Breast epithelium (tissue), 4 donors: Measurements from ENCODE around the gene MARVELD1. TPM values are rescaled to one million over a fixed set of nuclear protein-coding genes. Genes with fewer than 3 reads are reported as not detected.

ENCODE experiments used
- DNase-seq, 2 donors: peaks; one replicate each; pipeline ENCODE4 v3.0.0-alpha.2; 2019; ENCODE audit warnings: low spot score in 2 of 2
- H3K27ac ChIP-seq, 2 donors: fragments of 200-600 bp; sonication (generic) in 1 of 2; one replicate each; pipeline ENCODE4 v1.5.1; 2016 to 2019; ENCODE audit warnings: mild to moderate bottlenecking in 1 of 2
- H3K27me3 ChIP-seq, 2 donors: fragments of 200-600 bp; sonication (generic) in 1 of 2; one replicate each; pipeline versions ENCODE4 v1.5.1 to v1.6.0; 2017 to 2019; ENCODE audit warnings: control low read depth in 1 of 2, mild to moderate bottlenecking in 1 of 2
- H3K36me3 ChIP-seq: fragments of 200-600 bp; one replicate; pipeline ENCODE4 v1.5.1; 2019
- H3K4me1 ChIP-seq, 2 donors: fragments of 200-600 bp; sonication (generic); one replicate each; pipeline ENCODE4 v1.5.1; 2016 to 2019; ENCODE audit warnings: control low read depth in 1 of 2
- H3K4me3 ChIP-seq, 3 donors: fragments of 200-600 bp; sonication (generic); 1 replicate in 2 of 3; 2 replicates in 1 of 3; pipeline ENCODE4 v1.5.1; 2016 to 2019; ENCODE audit warnings: mild to moderate bottlenecking in 3 of 3, moderate library complexity in 2 of 3
- H3K9me3 ChIP-seq, 2 donors: fragments of 200-600 bp; sonication (generic) in 1 of 2; one replicate each; pipeline ENCODE4 v1.5.1; 2016 to 2019; ENCODE audit warnings: control low read depth in 1 of 2
- POLR2A ChIP-seq: fragments of 450-650 bp; IDR thresholded peaks from one replicate; pipeline ENCODE4 v1.6.1; 2016; ENCODE audit warnings: antibody characterized with exemption, mild to moderate bottlenecking, moderate library complexity
- POLR2AphosphoS5 ChIP-seq, 3 donors: sonication (generic); formaldehyde crosslinking; IDR thresholded peaks; one replicate each; pipeline ENCODE4 v1.6.1; 2017; ENCODE audit warnings: antibody characterized with exemption in 3 of 3
- intact Hi-C: fragments of 100-400 bp; cut with DNase I; formaldehyde crosslinking; loops from one replicate; pipeline ENCODE4 v1.15.1; 2023; ENCODE audit warnings: low total_unique reads
- total RNA-seq, 3 donors: library from RNA; depleted of rRNA; stranded (reverse); fragments of >200 nt; gene quantifications; one replicate each; pipeline ENCODE4 v1.1.0, GENCODE V29; 2016
- TF ChIP-seq, protein P1 (sequence below), 3 donors: fragments of 450-650 bp; IDR thresholded peaks; one replicate each; pipeline ENCODE4 v1.5.1; 2016 to 2017; ENCODE audit warnings: antibody characterized with exemption in 3 of 3, mild to moderate bottlenecking in 3 of 3, moderate library complexity in 3 of 3

MARVELD1 gene
- total RNA-seq, 3 donors from 2014 or later: 13.4 to 19.8 (median 16.2) TPM

DNA sequence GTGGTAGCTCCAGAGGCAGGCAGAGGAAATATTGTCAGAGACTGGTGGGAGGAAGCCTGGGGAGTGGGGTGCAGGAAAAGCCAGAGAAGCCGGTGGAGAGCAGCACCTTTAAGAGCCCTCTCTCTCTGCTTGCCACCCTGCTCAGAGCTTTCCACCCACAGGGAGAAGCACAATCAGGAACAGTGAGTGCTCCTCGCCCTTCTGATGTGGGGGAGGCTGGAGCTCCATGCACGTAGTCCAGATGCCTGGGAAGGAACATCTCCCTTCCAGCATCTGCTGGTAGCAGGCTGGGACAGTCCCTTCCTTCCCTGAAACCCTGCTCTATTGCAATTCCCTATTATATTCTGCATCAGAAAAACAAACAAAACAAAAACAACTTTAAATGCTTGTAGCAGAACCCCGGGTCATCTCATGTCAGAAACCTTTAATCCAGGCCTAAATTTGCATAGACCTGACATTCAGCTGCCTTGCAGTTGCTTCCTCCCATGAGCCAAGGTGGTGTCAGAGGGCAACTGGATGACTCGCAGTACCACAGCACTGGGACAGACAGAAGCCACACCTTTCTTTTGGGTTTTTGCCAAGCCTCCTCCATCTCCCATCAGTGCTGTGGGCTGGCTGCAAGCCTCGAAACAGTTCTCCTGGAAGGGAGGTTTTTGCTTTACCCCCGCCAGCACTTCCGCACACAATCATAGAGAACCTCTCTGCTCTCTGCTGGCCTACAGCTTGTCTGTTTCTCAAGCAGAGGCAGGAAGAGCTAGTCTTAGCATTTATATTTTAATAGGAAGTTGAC, 39.6 kb upstream of the MARVELD1 start:
- Histone ChIP-seq H3K4me3 (no peak overlapping the region), H3K36me3 (peaks cover 6% of the 10 kb centered on the region), H3K27ac (peak overlapping the region in 1 of 2 donors; percentile 12), H3K4me1 (no peaks in the 10 kb centered on the region), H3K27me3 (no peaks in the 10 kb centered on the region), H3K9me3 (no peaks in the 10 kb centered on the region)
- DNase-seq: no peak
- intact Hi-C loops: no loop called here
- TF ChIP-seq POLR2A (no peak), POLR2AphosphoS5 (IDR thresholded peaks at IDR 0.05) (no peak)
- TF ChIP-seq, protein P1, sequence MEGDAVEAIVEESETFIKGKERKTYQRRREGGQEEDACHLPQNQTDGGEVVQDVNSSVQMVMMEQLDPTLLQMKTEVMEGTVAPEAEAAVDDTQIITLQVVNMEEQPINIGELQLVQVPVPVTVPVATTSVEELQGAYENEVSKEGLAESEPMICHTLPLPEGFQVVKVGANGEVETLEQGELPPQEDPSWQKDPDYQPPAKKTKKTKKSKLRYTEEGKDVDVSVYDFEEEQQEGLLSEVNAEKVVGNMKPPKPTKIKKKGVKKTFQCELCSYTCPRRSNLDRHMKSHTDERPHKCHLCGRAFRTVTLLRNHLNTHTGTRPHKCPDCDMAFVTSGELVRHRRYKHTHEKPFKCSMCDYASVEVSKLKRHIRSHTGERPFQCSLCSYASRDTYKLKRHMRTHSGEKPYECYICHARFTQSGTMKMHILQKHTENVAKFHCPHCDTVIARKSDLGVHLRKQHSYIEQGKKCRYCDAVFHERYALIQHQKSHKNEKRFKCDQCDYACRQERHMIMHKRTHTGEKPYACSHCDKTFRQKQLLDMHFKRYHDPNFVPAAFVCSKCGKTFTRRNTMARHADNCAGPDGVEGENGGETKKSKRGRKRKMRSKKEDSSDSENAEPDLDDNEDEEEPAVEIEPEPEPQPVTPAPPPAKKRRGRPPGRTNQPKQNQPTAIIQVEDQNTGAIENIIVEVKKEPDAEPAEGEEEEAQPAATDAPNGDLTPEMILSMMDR (IDR thresholded peaks at IDR 0.05): no peak

GRCh38 chr10:97675222-97675621, 38.3 kb upstream of the MARVELD1 start:
- Histone ChIP-seq H3K4me1 (no peaks in the 10 kb centered on the region), H3K4me3 (no peak overlapping the region), H3K36me3 (peaks cover 6% of the 10 kb centered on the region), H3K27me3 (no peaks in the 10 kb centered on the region), H3K9me3 (no peaks in the 10 kb centered on the region), H3K27ac (no peak overlapping the region)
- intact Hi-C loops: no loop called here
- TF ChIP-seq POLR2A (no peak), POLR2AphosphoS5 (IDR thresholded peaks at IDR 0.05) (no peak)
- TF ChIP-seq, protein P1 (IDR thresholded peaks at IDR 0.05): no peak
- no peak for DNase-seq

- Histone ChIP-seq H3K4me1 (no peaks in the 10 kb centered on the region), H3K4me3 (no peak overlapping the region), H3K27ac (peak overlapping the region in 1 of 2 donors; percentile 26), H3K9me3 (no peaks in the 10 kb centered on the region), H3K36me3 (peaks cover 6% of the 10 kb centered on the region), H3K27me3 (no peaks in the 10 kb centered on the region)
- intact Hi-C loops: no loop called here
- no peak for DNase-seq
- TF ChIP-seq, protein P1 (IDR thresholded peaks at IDR 0.05): peak; percentile 64 to 89 (median 81)
- TF ChIP-seq POLR2A: no peak
Observed at GRCh38 chr10:97676770-97677581, 36.6 kb upstream of the MARVELD1 start.

DNA sequence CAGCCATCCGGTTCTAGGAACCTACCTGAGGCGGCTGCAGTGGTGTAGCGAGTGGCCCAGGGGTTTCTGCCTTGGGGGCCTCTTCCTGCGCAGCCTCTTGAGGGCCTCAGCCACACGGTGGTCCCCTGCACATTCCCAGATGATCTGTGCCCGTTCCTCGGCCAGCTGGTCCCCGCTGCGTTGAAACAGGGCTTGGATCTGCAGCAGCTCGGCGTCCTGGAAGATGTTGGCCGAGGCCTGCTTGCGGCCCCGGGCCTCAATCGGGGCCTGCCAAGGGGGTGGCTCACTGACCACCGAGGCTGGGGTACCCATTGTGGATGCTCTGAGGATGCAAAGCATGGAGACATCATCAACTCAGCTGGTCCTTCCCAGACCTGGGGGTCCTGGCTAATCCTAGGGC, 33.9 kb upstream of the MARVELD1 start:
- TF ChIP-seq, protein P1 (IDR thresholded peaks at IDR 0.05): no peak
- TF ChIP-seq POLR2AphosphoS5 (IDR thresholded peaks at IDR 0.05) (no peak), POLR2A (no peak)
- Histone ChIP-seq H3K36me3 (peaks cover 6% of the 10 kb centered on the region), H3K27ac (no peak overlapping the region), H3K4me1 (peaks cover 8 to 10% of the 10 kb centered on the region in 2 donors), H3K4me3 (no peak overlapping the region), H3K27me3 (no peaks in the 10 kb centered on the region), H3K9me3 (no peaks in the 10 kb centered on the region)
- intact Hi-C loops: no loop called here
- no peak for DNase-seq

DNA sequence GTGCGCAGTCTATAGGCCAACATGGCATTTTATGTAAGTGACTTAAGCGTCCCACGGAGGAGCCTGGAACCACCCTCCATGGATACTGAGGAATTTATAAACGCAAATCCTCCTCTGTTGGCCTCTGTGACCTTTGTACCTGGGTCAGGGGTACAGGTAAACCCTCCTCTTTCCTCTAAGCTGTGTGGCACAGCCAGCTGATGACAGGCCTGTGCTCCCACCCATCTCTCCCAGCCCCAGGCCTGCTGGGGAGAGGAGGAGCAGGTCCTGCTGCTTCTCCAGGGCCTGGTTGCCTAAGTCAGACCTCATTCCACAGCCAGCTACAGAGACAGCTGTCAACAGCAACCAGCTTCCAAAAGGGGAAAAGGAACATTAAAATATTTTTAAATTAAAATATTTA, 31.5 kb upstream of the MARVELD1 start:
- no peak for DNase-seq
- Histone ChIP-seq H3K9me3 (no peaks in the 10 kb centered on the region), H3K27ac (no peak overlapping the region), H3K4me1 (peaks cover 8 to 20% of the 10 kb centered on the region in 2 donors), H3K36me3 (peaks cover 6% of the 10 kb centered on the region), H3K27me3 (no peaks in the 10 kb centered on the region), H3K4me3 (no peak overlapping the region)
- intact Hi-C loops: no loop called here
- TF ChIP-seq POLR2A (no peak), POLR2AphosphoS5 (IDR thresholded peaks at IDR 0.05) (no peak)
- TF ChIP-seq, protein P1 (IDR thresholded peaks at IDR 0.05): no peak
